Stimulated activated CD8-positive, alpha-beta memory T cell treated with anti-CD3 and anti-CD28 coated beads, Interleukin-15, amount 100 ng/mL, for 4 hours (primary cell): ENCODE results near the gene AHSG.

Source experiments
- DNase-seq, 2 donors: peaks; one replicate each; pipeline ENCODE4 v3.0.0-alpha.2; 2020; ENCODE audit warnings: low read depth in 2 of 2

Gene AHSG

DNA sequence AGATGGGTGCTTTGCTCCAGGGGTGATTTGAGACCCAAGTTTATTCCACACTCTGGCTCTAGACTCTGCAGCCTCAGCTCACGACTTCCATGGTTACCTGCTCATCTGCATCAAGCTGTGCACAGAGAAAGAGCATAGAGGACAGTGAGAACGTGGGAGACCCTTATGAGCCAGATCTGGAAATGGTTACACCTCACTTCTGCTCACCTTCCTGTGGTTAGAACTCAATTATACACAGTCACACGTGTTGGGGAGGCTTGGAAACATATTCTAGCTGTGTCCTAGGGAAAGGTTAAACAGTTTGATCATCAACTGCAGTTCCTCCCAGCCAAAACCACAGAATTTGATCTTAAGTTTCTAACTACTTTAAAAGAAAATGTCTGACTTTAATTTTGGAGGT is 29.2 kb downstream of the AHSG start:
- no peak for DNase-seq

DNA sequence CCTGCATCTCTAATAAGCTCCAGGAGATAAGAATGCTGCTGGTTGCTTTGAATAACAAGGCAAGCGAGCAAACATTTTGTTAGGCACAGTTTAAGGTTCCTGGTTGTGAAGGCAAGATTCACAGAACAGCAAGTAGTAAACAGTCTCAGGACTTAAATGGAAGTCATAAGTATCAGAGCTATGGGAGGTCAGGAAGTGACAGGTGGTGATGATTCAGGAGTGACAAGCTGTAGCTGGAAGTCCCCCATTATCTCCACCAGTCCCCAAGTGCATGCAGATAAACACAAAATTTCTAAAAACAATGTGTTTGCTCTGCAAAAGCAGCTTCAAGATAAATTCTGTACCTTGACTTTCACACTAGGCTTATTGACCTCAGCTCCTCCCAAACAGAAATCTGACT is 30.6 kb downstream of the AHSG start:
- no peak for DNase-seq

DNA sequence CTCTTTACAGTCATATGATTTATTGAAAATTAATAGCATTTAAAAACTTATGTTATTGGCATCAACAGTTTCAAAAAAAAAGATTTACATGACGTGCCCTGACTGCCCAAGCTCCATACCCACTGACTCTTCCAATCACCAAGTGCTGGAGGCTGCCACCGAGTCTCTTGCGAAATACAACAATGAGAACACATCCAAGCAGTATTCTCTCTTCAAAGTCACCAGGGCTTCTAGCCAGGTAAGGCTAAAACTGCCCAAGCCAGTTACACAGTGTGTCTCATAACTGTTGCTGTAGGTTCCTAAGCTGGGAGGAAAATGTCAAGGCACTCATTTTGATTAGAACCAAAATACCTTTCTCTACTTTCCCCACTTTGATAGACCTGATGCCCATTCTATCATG is 31.8 kb downstream of the AHSG start:
- DNase-seq = no peak

DNA sequence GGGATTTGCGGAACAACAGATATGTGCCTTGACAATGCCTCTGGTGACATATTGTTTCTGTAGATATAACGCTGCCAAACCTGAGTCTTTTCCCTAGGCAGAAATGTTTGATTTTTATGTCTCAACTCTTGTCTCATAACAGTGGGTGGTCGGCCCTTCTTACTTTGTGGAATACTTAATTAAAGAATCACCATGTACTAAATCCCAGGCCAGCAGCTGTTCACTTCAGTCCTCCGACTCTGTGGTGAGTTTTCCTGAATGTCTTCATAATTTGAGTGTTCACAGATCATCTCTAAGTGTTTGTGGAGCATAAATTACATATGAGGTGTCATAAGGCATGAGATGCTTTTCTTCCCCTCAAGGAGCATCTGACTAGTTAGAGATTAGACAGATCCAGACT is 33.2 kb downstream of the AHSG start:
- DNase-seq = no peak

DNA sequence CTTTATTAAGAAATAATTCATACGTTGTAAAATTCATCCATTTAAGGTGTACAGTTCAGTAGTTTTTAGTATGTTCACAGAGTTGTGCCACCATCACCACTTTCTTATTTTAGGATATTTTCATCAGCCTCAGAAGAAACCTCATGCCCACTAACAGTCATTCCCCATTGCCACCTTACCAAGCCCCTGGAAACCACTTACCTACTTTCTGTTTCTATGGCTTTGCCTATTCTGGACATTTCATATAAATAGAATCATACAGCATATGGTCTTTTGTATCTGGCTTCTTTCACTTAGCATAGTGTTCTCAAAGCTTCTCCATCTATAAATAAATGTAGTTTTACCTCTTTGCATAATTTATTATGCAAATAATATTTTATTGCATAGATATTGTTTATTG is 34.0 kb downstream of the AHSG start:
- no peak for DNase-seq

DNA sequence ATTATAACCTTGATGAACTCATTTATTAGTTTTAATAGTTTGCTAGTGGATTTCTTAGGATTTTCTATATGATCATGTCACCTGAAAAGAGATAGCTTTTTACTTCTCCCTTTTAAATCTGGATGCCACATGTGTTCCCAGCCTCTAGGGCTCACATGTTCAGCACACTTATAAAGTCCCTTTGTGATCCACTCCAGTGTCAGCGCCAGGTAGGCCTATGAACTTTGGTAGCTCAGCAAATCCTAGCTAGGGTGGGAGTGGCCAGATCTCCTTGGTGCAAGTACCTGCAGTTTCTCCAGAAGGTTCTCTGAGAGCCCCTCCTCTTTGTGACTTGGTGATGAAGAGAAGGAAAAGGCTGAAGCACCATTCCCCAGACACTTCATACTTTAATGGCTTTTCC is 36.0 kb downstream of the AHSG start:
- DNase-seq = no peak

DNA sequence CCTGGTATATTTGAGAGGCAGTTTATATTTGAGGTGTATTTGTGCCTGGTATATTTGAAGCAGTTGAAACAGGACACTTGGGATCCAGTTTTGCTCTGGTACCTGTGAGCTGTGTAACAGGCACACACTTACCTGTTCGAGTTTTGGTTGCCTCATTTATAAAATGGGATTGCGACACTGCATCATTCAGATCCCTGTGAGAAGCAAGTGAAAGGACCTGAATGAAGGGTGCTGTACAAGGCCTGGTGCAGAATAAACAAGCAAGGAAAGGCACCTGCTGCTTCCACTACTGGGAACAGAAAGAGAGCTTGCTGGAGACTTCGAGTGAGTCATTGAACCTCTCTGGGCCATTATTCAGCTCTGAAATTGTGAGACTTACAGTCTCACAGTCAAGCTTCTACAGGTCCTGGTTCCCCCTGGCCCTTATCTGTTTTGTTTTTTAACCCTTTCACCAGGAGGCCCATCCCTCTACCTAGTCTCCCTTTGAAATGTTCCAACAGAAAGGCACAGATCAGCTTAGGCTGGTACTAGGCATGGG is 38.9 kb downstream of the AHSG start:
- DNase-seq = no peak

DNA sequence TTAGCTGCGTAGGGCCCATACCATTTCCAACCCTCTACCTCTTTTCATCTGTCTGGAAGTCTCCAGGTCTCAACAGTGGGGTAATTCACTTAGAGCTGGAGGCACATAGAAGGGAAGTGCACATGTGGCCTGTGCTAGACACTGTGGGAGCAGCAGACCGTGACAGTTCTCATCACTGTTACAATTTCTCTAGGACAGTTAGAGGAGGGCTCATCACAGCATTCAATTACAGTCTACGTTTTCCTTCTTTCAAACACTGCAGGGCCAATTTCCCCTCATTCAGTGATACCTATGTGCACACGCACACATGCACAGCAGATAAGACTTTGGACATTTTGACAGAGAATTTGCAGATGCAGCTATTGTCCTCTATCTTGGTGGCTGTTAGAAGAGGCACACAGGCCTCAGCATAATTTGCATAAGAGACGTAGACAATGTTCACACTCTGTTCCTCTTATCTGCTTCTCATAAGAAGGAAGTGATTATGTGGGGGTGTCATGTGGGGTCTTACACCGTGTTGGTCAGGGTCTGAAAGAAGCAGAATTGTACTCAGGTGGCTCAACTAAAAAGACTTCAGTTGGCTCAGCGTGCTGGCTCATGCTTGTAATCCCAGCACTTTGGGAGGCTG is 40.3 kb downstream of the AHSG start:
- DNase-seq = no peak

DNA sequence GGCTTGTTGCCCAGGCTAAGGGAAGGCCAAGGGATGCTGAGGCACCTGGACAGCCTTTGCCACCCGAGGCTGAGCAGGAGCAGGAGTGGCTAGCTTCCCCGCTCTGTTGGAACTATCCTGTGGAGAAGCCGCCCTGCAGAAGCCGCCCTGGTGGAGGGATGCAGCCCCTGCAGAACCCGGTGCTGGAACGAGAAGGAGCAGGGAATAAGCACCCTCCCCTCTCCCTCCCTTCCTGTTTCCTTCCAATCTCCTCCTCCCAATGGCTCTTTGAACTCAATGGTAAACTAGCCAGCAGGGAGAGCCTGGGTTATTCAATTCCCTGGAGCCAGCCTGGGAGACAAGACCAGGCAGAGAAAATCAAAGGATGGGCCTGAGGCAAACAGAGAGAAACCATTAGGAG is 41.1 kb downstream of the AHSG start:
- DNase-seq = no peak

DNA sequence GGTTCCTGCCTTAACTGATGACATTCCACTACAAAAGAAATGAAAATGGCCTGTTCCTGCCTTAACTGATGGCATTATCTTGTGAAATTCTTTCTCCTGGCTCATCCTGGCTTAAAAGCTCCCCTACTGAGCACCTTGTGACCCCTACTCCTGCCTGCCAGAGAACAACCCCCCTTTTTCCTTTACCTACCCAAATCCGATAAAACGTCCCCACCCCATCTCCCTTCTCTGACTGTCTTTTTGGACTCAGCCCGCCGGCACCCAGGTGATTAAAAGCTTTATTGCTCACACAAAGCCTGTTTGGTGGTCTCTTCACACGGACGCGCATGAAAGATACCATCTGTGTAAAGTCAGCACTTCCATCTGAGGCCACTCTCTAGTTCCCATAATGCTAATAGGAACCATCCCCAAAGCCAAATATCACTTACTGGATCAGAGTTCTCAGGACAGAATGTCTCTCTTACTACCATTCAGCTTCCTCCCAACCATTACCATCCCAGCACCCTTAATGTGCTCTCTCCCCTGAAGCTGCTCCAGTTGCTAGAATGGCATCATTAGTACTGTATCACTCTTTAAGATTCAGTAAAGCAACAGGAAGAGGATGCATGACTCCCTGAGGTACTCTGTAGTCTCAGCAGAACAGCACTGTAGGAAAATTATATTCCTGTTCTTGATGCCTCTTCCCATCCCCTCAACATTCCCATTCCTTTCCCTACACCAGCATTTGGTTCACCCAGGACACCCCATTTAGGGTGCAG is 50.7 kb downstream of the AHSG start:
- no peak for DNase-seq

DNA sequence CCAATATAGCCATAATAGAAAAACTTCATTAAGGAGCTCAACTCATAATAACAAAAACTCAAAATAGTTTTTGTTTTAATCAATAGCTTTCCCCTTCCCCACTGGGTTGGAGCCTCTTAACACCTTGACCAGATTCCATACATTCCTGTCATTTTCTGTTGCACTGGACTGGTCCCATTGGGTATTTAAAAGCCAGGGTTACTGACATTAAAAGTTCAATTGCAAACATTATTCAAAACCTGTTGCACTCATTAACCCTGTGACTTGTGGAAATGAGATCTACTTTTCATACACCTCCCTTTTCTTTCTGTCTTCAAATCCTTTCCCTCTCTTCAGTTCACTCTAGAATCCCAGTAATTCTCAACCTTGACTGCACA is 51.2 kb downstream of the AHSG start:
- DNase-seq = no peak

DNA sequence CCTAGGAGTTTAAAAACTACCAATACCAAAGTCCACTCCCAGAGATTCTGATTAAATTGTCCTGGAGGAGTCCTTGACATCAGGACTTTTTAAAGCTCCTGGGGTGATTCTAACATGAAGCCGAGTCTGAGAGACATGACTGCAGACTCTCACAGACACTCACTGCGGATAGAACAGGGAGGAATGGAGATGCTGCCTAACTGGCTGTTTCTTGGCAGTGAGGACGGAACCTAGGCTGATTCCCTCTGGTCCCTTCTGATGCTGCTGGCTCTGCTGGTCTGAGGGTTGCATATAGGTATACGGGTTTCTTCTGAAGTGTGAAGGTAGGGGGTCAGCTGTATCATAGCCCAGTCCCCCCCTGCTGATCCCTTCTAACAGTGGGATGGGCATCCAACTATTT is 51.6 kb downstream of the AHSG start:
- no peak for DNase-seq

DNA sequence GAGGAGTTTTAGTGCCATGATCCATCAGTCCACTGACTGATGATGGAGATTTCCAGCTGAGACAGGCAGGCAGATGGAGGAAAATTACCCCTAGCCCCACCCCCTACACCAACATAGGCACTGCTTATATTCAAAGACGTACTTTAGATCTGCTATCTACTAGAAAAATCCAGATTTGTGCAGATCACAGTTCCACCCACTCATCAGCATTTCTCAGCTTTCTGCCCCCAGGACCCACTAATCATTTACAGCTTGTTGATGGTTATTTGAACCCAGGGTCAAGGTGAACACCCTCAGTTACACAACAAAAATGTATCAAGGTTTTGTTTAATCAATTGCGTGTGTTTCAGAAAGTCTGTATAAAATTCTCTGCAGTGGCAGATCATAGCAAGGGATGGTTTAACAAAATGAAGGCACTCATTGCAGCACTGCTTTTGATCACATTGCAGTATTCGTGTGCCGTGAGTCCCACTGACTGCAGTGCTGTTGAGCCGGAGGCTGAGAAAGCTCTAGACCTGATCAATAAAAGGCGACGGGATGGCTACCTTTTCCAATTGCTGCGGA is 52.8 kb downstream of the AHSG start, which contains the start of gene HRG:
Gene HRG, plus strand, starts transcription at position 390 of the 564 bp plus-strand sequence. Its CDS starts 18 bp downstream, at position 408.
- DNase-seq = no peak

DNA sequence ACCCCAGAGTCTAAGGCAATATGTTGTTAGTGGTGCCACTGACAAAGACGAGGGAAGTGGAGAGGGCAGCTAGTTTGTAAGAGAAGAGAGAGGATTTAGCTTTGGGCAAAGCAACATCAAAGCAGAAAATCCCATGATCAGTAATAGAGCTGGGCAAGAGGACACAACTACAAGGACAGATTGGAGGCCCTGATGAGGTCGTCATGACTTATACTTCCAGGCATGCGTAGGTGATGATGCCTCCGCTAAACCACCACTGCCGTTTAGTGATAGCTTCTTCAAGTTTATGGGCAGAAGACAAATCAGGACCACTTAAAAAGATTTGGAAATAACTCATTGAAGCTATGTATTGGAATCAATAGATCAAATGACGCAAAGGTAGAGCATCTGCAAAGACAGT is 55.6 kb downstream of the AHSG start:
- no peak for DNase-seq

DNA sequence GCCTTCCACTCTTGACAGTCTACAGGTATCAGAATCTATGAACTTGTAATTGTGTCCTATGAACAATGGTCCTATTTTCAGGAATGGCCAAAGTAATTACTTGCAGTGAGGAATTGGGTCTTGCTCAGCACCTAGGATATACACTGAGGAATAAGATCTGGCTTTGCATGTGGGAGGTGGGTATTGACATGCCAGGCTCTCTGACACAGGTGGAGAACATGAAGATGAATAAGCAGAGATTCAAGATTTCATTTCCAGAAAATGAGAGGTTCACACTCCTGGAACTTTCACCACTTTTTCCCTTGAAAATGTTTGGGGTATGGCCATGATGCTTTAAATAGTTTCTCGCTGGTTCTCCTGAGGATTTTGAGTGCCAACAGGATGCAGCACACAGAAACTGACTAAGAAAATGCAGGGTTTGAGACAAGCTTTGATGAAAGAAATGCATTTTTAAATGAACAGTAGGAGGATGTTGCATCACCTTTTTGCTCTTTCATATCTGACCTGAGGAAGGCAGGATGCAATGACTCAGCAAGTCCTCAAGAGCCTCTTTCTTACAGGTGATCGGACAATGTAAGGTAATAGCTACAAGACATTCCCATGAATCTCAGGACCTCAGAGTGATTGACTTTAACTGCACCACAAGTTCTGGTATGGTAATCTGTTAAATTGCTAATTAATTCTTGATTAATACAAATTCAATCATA is 56.7 kb downstream of the AHSG start:
- DNase-seq = no peak

DNA sequence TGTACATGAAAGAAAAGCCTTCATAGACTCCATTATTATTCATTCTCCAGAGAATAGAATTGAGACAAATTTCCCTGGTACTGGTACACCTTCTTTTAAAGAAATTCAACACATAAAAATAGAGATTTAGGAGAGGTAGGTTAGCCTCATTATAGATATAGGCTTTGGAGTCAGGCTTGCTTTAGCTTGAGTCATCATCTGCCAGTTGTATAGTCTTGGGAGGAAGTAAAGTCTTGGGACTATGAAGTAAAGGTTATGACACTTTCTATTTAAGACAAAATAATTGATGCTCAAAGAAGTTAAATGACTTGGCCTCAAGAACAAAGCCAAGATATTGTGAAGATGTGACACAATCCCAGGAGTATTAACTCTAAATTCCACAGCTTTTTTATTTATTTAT is 57.3 kb downstream of the AHSG start:
- no peak for DNase-seq
